BLaER1 treated with 17β-estradiol and CSF1 and Interleukin-3, amounts not matched to agents 10 nM and 100 nM (cell line): ENCODE measurements around the gene RTN1.

Experiments
- H3K27ac ChIP-seq, 11 experiments: shearing (Covaris generic); formaldehyde crosslinking; 2 replicates each; pipeline ENCODE4 v1.8.1; 2022
- H3K27me3 ChIP-seq, 11 experiments: shearing (Covaris generic); formaldehyde crosslinking; 2 replicates each; pipeline ENCODE4 v1.8.1; 2022
- H3K36me3 ChIP-seq, 11 experiments: shearing (Covaris generic); formaldehyde crosslinking; 2 replicates each; pipeline ENCODE4 v1.8.1; 2022
- H3K4me1 ChIP-seq, 10 experiments: shearing (Covaris generic); formaldehyde crosslinking; 2 replicates each; pipeline ENCODE4 v1.8.1; 2022
- H3K4me2 ChIP-seq, 11 experiments: shearing (Covaris generic); formaldehyde crosslinking; 2 replicates each; pipeline ENCODE4 v1.8.1; 2022
- H3K4me3 ChIP-seq, 10 experiments: shearing (Covaris generic); formaldehyde crosslinking; 2 replicates each; pipeline ENCODE4 v1.8.1; 2022
- H3K9ac ChIP-seq, 11 experiments: shearing (Covaris generic); formaldehyde crosslinking; 2 replicates each; pipeline ENCODE4 v1.8.1; 2022
- H3K9me3 ChIP-seq, 11 experiments: shearing (Covaris generic); formaldehyde crosslinking; replicated peaks in 1 of 11; 2 replicates each; pipeline ENCODE4 v1.8.1; 2022
- H4K20me1 ChIP-seq, 11 experiments: shearing (Covaris generic); formaldehyde crosslinking; 2 replicates each; pipeline ENCODE4 v1.8.1; 2022
- Cebpa-rat ChIP-seq, 11 experiments: shearing (Covaris generic); IDR thresholded peaks; 2 replicates each; pipeline ENCODE4 v1.8.1; 2022

Gene RTN1

GRCh38 chr14:59755409-59756135 is 115.0 kb downstream of the RTN1 start:
- H3K4me2 ChIP-seq = no peak overlapping the region
- H3K9ac ChIP-seq = no peak overlapping the region
- H4K20me1 ChIP-seq = no peaks in the 10 kb centered on the region
- no peaks in the 10 kb centered on the region for H3K36me3 ChIP-seq
- no peaks in the 10 kb centered on the region for H3K27me3 ChIP-seq
- no peaks in the 10 kb centered on the region for H3K9me3 ChIP-seq
- H3K4me3 ChIP-seq = no peak overlapping the region
- TF ChIP-seq Cebpa-rat (IDR thresholded peaks at IDR 0.05) = no peak
- no peaks in the 10 kb centered on the region for H3K4me1 ChIP-seq
- no peak overlapping the region for H3K27ac ChIP-seq

- Histone ChIP-seq H3K27me3 (no peaks in the 10 kb centered on the region), H3K9me3 (no peaks in the 10 kb centered on the region), H3K36me3 (no peaks in the 10 kb centered on the region), H3K27ac (no peak overlapping the region), H4K20me1 (no peaks in the 10 kb centered on the region), H3K4me2 (no peak overlapping the region), H3K4me1 (no peaks in the 10 kb centered on the region), H3K9ac (no peak overlapping the region), H3K4me3 (no peak overlapping the region)
- TF ChIP-seq Cebpa-rat (IDR thresholded peaks at IDR 0.05) = no peak
These were observed 116.3 kb downstream of the RTN1 start for GRCh38 chr14:59754256-59754655.

- Histone ChIP-seq H3K9me3 (no peaks in the 10 kb centered on the region), H3K27ac (no peak overlapping the region), H3K27me3 (no peaks in the 10 kb centered on the region), H4K20me1 (no peaks in the 10 kb centered on the region), H3K36me3 (no peaks in the 10 kb centered on the region), H3K9ac (no peak overlapping the region), H3K4me1 (no peaks in the 10 kb centered on the region), H3K4me2 (no peak overlapping the region), H3K4me3 (no peak overlapping the region)
- no peak for TF ChIP-seq Cebpa-rat (IDR thresholded peaks at IDR 0.05)
These were observed 117.1 kb downstream of the RTN1 start for GRCh38 chr14:59753512-59753911.

GRCh38 chr14:59751578-59751977 is 119.0 kb downstream of the RTN1 start:
- Histone ChIP-seq H3K36me3 (no peaks in the 10 kb centered on the region), H3K9me3 (no peaks in the 10 kb centered on the region), H3K9ac (no peak overlapping the region), H4K20me1 (no peaks in the 10 kb centered on the region), H3K4me1 (no peaks in the 10 kb centered on the region), H3K27me3 (no peaks in the 10 kb centered on the region), H3K4me2 (no peak overlapping the region), H3K27ac (no peak overlapping the region), H3K4me3 (no peak overlapping the region)
- no peak for TF ChIP-seq Cebpa-rat (IDR thresholded peaks at IDR 0.05)

GRCh38 chr14:59739794-59740193 is 130.8 kb downstream of the RTN1 start:
- H3K4me1 ChIP-seq = peaks cover 0 to 12% (median 8%) of the 10 kb centered on the region in 10 experiments; a peak in 11 of 20 replicates
- H3K9me3 ChIP-seq = peaks cover 10 to 41% (median 17%) of the 10 kb centered on the region in 11 experiments
- H3K4me3 ChIP-seq = no peak overlapping the region
- H3K27ac ChIP-seq = peak overlapping the region in 2 of 11 experiments; percentile 1 to 14; a peak in 2 of 22 replicates
- H3K9ac ChIP-seq = no peak overlapping the region
- no peaks in the 10 kb centered on the region for H3K36me3 ChIP-seq
- peak overlapping the region in 8 of 11 experiments; percentile 14 to 53 (median 34); a peak in 12 of 22 replicates for H3K4me2 ChIP-seq
- TF ChIP-seq Cebpa-rat (IDR thresholded peaks at IDR 0.05) = peak in 2 of 11 experiments; percentile 23 to 37; a peak in 1 of 22 replicates
- H4K20me1 ChIP-seq = no peaks in the 10 kb centered on the region
- H3K27me3 ChIP-seq = no peaks in the 10 kb centered on the region

GRCh38 chr14:59728304-59728703 is 142.3 kb downstream of the RTN1 start:
- H3K9me3 ChIP-seq = peaks cover 2 to 23% (median 14%) of the 10 kb centered on the region in 11 experiments; a peak in 17 of 22 replicates
- TF ChIP-seq Cebpa-rat (IDR thresholded peaks at IDR 0.05) = no peak
- H4K20me1 ChIP-seq = no peaks in the 10 kb centered on the region
- no peak overlapping the region for H3K9ac ChIP-seq
- H3K4me2 ChIP-seq = no peak overlapping the region
- H3K36me3 ChIP-seq = peaks cover 0 to 19% (median 0%) of the 10 kb centered on the region in 11 experiments; a peak in 5 of 22 replicates
- no peak overlapping the region for H3K4me3 ChIP-seq
- no peaks in the 10 kb centered on the region for H3K4me1 ChIP-seq
- H3K27me3 ChIP-seq = no peaks in the 10 kb centered on the region
- no peak overlapping the region for H3K27ac ChIP-seq

- no peaks in the 10 kb centered on the region for H3K4me1 ChIP-seq
- no peak overlapping the region for H3K27ac ChIP-seq
- H3K4me3 ChIP-seq = no peak overlapping the region
- H4K20me1 ChIP-seq = no peaks in the 10 kb centered on the region
- H3K36me3 ChIP-seq = peaks cover 0 to 17% (median 0%) of the 10 kb centered on the region in 11 experiments; a peak in 5 of 22 replicates
- peaks cover 0 to 13% (median 11%) of the 10 kb centered on the region in 11 experiments; a peak in 12 of 22 replicates for H3K9me3 ChIP-seq
- H3K9ac ChIP-seq = no peak overlapping the region
- H3K4me2 ChIP-seq = no peak overlapping the region
- TF ChIP-seq Cebpa-rat (IDR thresholded peaks at IDR 0.05) = no peak
- no peaks in the 10 kb centered on the region for H3K27me3 ChIP-seq
These were observed 143.4 kb downstream of the RTN1 start for GRCh38 chr14:59727073-59727661.

- no peaks in the 10 kb centered on the region for H4K20me1 ChIP-seq
- no peak for TF ChIP-seq Cebpa-rat (IDR thresholded peaks at IDR 0.05)
- no peak overlapping the region for H3K4me3 ChIP-seq
- no peak overlapping the region for H3K27ac ChIP-seq
- H3K4me1 ChIP-seq = no peaks in the 10 kb centered on the region
- H3K27me3 ChIP-seq = no peaks in the 10 kb centered on the region
- no peak overlapping the region for H3K9ac ChIP-seq
- H3K36me3 ChIP-seq = no peaks in the 10 kb centered on the region; a peak in 1 of 22 replicates
- no peak overlapping the region for H3K4me2 ChIP-seq
- no peaks in the 10 kb centered on the region for H3K9me3 ChIP-seq
These were observed 159.5 kb downstream of the RTN1 start for GRCh38 chr14:59711080-59711479.

- Histone ChIP-seq H3K4me2 (no peak overlapping the region), H3K4me3 (no peak overlapping the region), H3K27me3 (no peaks in the 10 kb centered on the region), H4K20me1 (no peaks in the 10 kb centered on the region), H3K4me1 (peaks cover 5 to 20% (median 12%) of the 10 kb centered on the region in 10 experiments; a peak in 16 of 20 replicates), H3K9ac (no peak overlapping the region), H3K27ac (no peak overlapping the region), H3K36me3 (no peaks in the 10 kb centered on the region), H3K9me3 (peaks cover 0 to 4% (median 0%) of the 10 kb centered on the region in 11 experiments; a peak in 1 of 22 replicates)
- TF ChIP-seq Cebpa-rat (IDR thresholded peaks at IDR 0.05) = no peak
These were observed 162.6 kb downstream of the RTN1 start for GRCh38 chr14:59707778-59708561.
